GM12872 (cell line): ENCODE measurements around the gene ANKRD63.

Source experiments
- TF ChIP-seq, protein P1 (sequence below): IDR thresholded peaks from 3 replicates; pipeline ENCODE4 v1.5.1; 2011; ENCODE audit warnings: low read depth, mild to moderate bottlenecking, low read length, moderate library complexity; ENCODE audit not compliant: insufficient read depth

The ANKRD63 gene

DNA sequence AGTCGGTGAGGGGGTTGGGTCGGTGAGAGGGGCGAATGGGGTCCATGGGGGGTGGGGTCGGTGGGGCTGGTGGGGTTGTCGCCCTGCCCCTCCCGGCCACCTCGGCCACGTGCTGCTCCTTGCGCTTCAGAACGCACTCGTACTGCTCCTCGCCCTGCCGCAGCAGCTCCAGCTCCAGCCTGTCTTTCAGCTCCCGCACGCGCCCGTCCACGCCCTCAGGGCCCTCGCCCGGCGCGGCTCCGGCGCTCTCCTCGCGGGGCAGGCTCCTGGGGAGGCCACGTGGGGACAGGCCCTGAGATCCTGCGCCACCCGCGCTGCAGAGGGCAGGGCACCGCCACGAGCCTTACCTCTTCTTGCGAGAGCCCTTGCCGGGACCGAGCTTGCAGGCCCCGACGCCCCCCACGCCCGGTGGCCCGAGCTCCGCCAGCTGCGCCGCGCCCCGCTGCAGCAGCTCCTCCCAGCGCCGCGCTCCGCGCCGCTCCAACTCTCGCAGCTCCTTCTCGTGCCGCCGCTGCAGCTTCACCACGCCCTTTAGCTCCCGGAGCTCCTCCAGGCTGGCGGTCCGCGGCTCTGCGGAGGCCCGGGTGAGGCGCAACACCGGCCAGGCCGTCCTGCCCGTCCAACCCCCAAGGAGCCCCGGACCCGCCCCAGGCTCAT lies 8.2 kb upstream of the ANKRD63 start:
- TF ChIP-seq, protein P1, sequence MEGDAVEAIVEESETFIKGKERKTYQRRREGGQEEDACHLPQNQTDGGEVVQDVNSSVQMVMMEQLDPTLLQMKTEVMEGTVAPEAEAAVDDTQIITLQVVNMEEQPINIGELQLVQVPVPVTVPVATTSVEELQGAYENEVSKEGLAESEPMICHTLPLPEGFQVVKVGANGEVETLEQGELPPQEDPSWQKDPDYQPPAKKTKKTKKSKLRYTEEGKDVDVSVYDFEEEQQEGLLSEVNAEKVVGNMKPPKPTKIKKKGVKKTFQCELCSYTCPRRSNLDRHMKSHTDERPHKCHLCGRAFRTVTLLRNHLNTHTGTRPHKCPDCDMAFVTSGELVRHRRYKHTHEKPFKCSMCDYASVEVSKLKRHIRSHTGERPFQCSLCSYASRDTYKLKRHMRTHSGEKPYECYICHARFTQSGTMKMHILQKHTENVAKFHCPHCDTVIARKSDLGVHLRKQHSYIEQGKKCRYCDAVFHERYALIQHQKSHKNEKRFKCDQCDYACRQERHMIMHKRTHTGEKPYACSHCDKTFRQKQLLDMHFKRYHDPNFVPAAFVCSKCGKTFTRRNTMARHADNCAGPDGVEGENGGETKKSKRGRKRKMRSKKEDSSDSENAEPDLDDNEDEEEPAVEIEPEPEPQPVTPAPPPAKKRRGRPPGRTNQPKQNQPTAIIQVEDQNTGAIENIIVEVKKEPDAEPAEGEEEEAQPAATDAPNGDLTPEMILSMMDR, result no peak

DNA sequence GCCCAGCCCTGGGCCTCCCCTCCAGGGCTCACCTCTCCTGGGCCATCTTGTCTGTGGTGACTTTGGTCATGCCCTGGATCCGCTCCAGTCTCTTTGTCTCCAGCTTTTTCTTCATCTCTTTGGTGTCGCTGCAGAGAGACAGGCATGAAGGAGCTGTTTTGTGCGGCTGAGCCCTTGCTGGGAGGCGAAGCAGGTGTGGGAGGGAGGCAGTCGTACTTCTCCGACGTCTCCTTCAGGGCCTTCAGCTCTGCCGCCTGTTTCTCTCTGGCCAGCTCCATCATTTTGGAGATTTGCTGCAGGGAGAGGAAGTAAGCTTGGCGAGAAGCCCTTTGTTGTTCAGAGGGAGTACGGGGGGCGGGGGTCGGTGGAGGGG lies 7.7 kb upstream of the ANKRD63 start:
- TF ChIP-seq, protein P1, result no peak

DNA sequence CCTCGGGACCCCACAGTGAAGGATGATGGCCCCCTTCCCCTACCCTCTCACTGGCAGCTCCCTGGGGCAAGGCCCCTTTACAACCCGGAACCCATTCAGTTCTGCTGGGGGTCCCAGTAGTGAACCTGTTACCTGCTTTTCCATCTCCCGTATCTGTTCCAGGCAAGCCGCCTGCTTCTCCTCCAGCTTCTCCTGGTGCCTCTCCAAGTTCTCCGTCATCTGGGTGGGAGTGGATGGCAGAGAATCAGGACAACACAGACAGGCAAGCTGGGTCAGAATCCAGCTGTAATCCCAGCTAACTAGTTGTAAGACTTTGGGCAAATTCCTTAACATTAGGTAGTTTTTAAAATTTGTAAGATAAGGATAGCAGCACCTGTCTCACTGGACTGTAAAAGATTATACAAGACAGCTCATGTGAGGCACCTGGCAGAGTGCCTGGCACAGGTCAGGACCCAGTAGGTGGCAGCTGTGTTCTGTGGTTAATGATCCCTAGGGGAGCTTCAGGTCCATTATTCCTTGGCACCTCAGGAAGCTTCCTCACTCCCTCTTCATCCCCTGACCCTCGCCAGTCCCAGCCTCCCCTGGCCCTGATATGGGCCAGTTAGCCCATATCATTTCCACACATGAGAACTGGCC lies 6.4 kb upstream of the ANKRD63 start:
- TF ChIP-seq, protein P1, result no peak

DNA sequence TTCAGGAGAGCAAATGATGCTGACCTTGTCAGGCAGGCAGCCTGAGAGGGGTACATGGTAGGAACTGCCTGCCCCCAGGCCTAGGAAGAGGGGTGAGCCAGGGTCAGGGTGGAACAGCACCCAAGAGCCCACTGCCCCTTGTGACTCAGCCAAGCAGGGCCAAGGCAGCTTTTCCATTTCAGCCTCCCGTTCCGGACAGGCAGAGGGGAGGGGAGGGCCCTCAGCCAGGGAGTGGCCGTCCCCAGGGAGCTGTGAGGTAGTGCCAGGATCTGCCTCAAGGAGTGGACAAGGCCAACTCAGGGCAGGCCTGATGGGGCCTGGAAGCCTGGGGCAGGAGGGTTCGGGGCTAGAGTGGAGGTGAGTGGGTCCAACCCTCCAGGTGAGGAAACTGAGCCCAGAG lies 5.1 kb upstream of the ANKRD63 start:
- TF ChIP-seq, protein P1, result no peak

DNA sequence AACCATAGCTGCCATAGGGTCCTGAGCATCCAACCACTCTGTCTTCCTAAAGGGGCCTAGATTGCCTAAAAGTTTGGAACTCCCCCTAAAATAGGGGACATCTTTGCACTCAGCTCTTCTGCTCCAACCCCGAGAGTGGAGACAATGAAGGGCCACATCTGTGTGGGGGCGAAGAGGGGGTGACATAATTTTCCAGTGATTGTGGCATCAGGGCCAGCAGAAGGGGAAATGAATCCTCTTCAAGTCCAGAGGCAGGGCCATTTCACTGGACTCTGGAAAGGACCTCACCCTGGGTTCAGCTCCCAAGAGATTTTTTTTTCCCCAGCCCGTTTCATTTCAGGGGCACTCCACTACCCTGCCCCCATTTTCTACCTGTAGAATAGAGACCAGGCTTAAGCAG lies 4.6 kb upstream of the ANKRD63 start:
- TF ChIP-seq, protein P1, result no peak

DNA sequence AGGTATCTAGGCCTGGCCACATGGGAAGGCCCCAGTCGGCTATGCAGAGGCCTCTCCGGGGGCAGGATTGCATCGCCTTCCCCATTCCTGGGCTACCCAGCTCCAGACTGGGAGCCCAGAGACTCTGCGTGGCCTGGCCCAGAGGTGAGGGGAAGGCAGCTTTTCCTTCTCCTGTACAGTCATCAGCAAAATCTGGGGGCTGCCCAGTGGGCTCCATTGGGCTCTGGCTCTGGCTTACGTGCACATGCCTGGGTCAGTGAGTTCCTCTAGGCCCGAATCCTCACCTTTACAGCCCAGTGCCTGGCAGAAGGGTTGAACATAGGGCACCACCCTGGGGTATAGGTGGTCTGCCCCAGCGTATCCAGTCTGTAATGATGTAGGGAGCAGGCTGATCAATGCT lies 3.9 kb upstream of the ANKRD63 start:
- TF ChIP-seq, protein P1, result no peak

DNA sequence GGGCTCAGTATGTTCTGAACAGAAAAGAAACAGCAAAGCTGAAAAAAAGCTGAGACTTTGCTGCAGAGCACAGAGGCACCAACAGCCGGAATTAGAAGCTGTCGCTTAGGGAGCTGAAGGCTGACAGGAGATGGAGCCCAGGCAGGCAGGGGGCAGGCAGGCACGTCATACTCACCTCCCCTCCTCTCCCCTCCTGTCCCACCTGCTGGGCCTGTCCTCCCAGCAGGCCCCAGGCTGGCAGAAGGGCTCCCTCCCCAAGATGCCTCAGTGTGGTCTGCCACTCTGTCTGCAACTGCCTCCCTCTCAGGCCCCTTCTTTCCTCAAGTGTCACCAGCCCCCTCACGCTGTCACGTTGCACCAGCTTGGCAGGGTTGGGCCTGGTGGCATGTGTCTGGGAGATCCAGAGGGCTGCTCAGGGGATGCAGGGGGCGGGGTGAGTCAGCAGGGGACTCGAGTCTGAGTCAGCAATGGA lies 3.2 kb upstream of the ANKRD63 start:
- TF ChIP-seq, protein P1, result no peak
